ENCODE data around the gene ALDH3B2.
"Not testable (repeated sequence)": the region's sequence is repeated elsewhere in the genome, so short reads cannot be mapped to it uniquely, and the experiment has no call there.

GRCh38 chr11:67711212-67711611, 36.8 kb upstream of the ALDH3B2 start:
- TF ChIP-seq, protein P1, sequence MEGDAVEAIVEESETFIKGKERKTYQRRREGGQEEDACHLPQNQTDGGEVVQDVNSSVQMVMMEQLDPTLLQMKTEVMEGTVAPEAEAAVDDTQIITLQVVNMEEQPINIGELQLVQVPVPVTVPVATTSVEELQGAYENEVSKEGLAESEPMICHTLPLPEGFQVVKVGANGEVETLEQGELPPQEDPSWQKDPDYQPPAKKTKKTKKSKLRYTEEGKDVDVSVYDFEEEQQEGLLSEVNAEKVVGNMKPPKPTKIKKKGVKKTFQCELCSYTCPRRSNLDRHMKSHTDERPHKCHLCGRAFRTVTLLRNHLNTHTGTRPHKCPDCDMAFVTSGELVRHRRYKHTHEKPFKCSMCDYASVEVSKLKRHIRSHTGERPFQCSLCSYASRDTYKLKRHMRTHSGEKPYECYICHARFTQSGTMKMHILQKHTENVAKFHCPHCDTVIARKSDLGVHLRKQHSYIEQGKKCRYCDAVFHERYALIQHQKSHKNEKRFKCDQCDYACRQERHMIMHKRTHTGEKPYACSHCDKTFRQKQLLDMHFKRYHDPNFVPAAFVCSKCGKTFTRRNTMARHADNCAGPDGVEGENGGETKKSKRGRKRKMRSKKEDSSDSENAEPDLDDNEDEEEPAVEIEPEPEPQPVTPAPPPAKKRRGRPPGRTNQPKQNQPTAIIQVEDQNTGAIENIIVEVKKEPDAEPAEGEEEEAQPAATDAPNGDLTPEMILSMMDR (IDR thresholded peaks at IDR 0.05) = not testable (repeated sequence)
- TF ChIP-seq POLR2A (IDR thresholded peaks at IDR 0.05) = not testable (repeated sequence)

Measured in uterus (tissue), 2 donors.